GM21737 (cell line): ENCODE data around the gene BOK.
"Not testable (repeated sequence)": the region's sequence is repeated elsewhere in the genome, so short reads cannot be mapped to it uniquely, and the experiment has no call there.

Source experiments
- ATAC-seq: cut with Tn5 transposase; IDR thresholded peaks from one replicate; pipeline ENCODE4 v1.9.1; 2021; ENCODE audit warnings: mild to moderate bottlenecking, moderate library complexity; ENCODE audit not compliant: unreplicated experiment

The BOK gene

GRCh38 chr2:241554610-241555322, 3.8 kb upstream of the BOK start:
- ATAC-seq: no peak

- ATAC-seq: no peak
Observed at GRCh38 chr2:241555711-241556110, 2.8 kb upstream of the BOK start.

- ATAC-seq: no peak
Observed at GRCh38 chr2:241556746-241557145, 1.8 kb upstream of the BOK start.

- ATAC-seq: no peak
Observed at GRCh38 chr2:241559323-241560161, 997 bp downstream of the BOK start.

GRCh38 chr2:241560162-241560882, 1.8 kb downstream of the BOK start:
- no peak for ATAC-seq

GRCh38 chr2:241560883-241561474, 2.4 kb downstream of the BOK start:
- ATAC-seq: no peak

- no peak for ATAC-seq
Observed at GRCh38 chr2:241561832-241562231, 3.3 kb downstream of the BOK start.

- no peak for ATAC-seq
Observed at GRCh38 chr2:241562269-241562891, 3.8 kb downstream of the BOK start.

GRCh38 chr2:241563031-241563507, 4.5 kb downstream of the BOK start:
- ATAC-seq: no peak

GRCh38 chr2:241563571-241563980, 5.0 kb downstream of the BOK start:
- ATAC-seq: no peak

- no peak for ATAC-seq
Observed at GRCh38 chr2:241563981-241564595, 5.5 kb downstream of the BOK start.

GRCh38 chr2:241564596-241565410, 6.3 kb downstream of the BOK start:
- ATAC-seq: no peak

GRCh38 chr2:241565411-241565810, 6.9 kb downstream of the BOK start:
- no peak for ATAC-seq

GRCh38 chr2:241566021-241566420, 7.5 kb downstream of the BOK start:
- ATAC-seq: not testable (repeated sequence)

- no peak for ATAC-seq
Observed at GRCh38 chr2:241566468-241566867, 7.9 kb downstream of the BOK start.

GRCh38 chr2:241567266-241567665, 8.7 kb downstream of the BOK start:
- not testable (repeated sequence) for ATAC-seq

- ATAC-seq: no peak
Observed at GRCh38 chr2:241567776-241568175, 9.2 kb downstream of the BOK start.

GRCh38 chr2:241568726-241569125, 10.2 kb downstream of the BOK start:
- ATAC-seq: no peak

GRCh38 chr2:241569831-241570281, 11.3 kb downstream of the BOK start:
- no peak for ATAC-seq
